GM18867 (cell line): ENCODE results near the gene KRT73.

Source experiments
- ATAC-seq: cut with Tn5 transposase; IDR thresholded peaks from one replicate; pipeline ENCODE4 v1.9.1; 2021; ENCODE audit warnings: mild to moderate bottlenecking, moderate library complexity; ENCODE audit not compliant: unreplicated experiment

Gene KRT73

DNA sequence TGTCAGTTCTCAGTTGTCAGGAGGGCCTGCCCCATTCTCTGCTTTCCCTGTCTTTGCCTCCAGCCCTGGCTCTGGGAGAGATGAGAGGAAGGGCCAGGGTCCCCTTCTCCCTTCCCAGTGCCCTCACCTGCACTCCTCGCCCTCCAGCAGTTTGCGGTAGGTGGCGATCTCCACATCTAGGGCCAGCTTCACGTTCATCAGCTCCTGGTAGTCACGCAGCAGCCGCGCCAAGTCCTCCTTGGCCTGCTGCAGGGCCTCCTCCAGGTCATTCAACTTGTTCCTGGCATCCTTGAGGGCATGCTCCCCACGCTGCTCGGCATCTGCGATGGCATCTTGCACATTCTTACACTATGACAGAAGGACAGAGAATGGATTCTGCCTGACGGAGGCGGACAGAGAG, 28.3 kb upstream of the KRT73 start:
- no peak for ATAC-seq

- ATAC-seq, result no peak
These were observed 27.6 kb upstream of the KRT73 start for GRCh38 chr12:52645982-52646381.

GRCh38 chr12:52645120-52645761, 26.9 kb upstream of the KRT73 start:
- ATAC-seq, result no peak

DNA sequence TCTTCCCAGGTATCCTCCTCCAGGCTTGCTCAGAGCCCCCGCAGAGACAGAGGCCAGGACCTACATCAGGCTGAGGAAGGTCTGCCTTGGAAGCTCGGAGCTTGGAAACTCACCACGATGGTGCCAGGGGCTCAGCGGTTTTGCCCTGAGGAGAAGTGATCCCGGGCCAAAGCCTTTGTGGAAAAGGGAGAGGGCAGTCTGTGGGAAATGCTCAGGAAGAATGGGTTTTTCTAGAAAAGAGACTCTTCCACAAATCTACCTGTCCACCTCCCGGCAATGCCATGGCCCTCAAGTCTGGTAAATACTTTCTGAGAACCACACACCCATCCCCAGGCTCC, 25.7 kb upstream of the KRT73 start:
- no peak for ATAC-seq

DNA sequence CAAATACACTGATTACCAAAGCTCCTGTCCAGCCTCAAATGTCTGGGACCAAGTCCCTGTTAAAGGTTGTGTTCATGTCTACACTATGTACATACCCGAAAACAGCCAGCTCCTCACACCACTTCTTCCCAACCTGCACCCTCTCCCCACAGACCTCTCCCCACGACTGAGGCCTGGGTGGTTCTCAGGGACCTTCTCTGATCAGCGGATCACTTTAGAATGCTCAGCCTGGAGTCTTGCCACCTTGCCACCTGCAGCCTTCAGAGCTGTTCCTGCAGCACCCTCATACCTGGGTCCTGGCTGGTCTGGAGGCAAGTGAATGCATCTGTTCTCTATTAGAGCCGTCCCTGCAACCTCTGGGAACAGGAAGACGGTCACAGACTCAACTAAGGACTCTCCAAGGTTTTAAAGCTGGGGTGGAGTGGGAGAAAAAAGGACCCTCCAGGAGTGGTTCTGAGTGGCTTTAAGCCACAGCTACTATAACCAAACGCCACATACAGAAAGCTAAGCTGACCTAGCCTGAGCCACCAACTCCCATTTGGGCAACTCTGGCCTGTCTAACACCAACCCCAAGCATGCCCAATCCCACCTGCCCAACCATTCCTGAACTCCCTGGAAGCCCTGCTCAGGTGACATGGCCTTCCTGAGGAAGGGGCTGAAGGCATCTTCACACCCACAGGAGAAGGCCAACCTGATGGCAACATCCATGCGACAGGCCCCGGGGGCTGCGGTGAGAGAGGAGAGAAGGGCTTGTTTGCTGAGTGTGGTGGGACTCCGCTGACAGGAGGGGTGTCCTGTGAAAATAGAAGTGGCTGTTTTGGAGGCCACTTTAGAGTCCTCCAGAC, 25.1 kb upstream of the KRT73 start:
- ATAC-seq, result no peak

- no peak for ATAC-seq
These were observed 23.1 kb upstream of the KRT73 start for GRCh38 chr12:52641468-52641867.

DNA sequence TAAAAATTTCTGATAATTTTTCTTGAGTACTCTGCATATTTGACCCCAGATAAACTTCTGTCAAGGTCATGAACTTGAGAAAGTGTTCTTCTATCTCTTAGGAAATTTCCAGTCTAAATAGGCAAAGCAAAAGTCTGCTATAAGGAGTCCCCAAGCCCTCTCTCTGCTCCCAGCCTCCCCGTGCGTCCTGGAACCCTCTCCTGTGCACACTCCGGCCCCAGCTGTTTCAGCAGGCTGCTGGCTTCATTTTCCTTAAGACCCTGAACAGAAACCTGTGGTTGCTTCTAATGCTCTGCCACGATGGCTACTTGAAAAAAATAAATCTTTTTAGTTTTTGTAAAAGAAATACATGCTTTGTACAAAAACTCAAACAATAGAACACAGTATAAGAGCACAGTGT, 18.9 kb upstream of the KRT73 start:
- no peak for ATAC-seq

- no peak for ATAC-seq
These were observed 18.4 kb upstream of the KRT73 start for GRCh38 chr12:52636592-52637258.

GRCh38 chr12:52636189-52636588, 17.8 kb upstream of the KRT73 start:
- ATAC-seq, result no peak

DNA sequence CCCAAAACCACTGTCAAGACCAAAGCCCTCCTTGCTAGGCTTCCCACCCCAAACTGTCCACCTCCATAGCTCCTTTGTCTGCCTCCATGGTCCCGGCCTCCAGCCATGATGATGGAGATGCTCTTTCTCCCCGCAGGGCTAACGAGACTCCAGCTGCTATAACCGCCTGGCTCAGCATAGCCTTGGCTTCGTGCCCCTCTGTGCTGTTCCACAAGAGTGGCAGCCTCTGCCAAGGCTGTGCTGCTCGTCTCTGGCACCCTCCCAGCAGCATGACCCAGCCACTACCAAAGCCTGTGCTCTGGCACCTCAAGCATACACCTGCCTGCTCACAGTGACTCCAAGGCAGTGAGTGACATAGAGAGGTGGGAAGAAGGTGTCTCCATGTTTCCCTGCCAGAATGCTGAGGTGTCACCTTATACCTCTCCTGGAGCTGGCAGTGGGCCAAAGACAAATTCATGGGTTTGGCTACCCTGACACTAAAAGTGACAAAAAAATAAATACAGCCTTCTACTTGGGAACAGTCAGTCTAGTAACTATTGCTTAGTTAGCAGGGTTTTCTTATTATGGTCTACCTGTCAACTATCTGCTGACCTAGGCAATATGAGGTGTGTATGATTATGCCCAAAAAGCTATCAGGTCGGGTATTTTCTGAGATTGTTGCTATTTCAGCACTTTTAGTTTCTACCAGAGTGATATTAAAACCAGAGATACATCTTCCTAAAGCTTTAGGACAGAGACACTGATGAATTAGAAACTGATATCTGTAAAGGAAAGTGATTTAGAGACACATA, 16.1 kb upstream of the KRT73 start:
- ATAC-seq, result no peak

GRCh38 chr12:52633383-52633782, 15.0 kb upstream of the KRT73 start:
- no peak for ATAC-seq

- no peak for ATAC-seq
These were observed 14.3 kb upstream of the KRT73 start for GRCh38 chr12:52632656-52633055.

DNA sequence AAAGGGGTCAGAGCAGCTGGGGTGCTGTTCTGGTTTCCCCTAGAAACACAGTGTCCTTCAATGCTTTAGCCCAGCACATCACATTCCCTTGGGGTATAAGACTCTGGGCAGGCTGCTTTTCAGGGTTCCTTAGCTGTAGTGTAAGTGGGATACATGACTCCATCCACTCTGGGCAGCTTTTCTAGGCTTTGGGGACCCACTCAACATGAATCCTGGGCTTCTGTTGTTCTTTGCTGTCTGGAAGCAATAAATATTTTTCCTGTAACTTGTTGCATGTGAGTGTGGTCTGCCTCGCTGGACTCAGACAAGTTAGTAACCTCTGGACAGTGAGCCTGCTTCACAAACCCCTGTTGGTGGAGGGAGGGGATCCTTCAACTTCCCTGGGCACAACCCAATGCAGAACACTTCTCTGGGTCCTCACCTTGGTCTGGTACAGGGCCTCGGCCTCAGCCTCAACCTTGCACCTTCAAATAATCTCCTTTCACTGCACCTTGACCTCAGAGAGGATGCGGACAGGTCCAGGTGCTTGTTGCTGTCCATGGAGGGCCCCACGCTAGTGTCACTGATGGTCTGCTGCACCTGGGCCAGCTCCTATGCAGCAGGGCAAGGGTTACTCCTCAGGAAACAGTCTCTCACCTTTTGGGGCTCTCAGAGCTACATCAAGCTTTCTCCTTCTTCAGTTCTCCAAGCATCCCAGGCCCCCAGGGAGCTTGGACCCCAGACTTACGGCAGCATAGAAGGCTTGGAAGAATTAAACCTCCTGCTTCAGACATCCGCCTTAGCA, 13.5 kb upstream of the KRT73 start:
- no peak for ATAC-seq

DNA sequence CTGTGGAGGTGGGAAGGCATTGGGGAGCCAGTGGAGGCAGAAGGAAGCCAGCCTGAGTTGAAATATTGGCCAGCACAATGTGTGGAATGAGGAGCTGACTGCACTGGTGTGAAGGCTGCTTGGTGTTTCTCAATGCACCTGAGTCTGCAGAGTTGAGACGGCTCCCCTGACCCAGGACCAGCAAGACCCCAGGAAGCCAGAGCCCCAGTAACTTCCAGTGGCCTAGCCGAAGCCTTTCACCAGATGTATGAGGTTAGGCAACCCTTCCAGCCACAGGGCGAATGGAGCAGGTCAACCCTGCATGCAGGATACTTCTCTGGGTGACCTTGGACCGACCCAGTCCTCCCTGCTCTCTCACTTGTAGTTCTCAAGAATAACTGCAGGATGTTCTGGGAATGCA, 12.9 kb upstream of the KRT73 start:
- no peak for ATAC-seq

DNA sequence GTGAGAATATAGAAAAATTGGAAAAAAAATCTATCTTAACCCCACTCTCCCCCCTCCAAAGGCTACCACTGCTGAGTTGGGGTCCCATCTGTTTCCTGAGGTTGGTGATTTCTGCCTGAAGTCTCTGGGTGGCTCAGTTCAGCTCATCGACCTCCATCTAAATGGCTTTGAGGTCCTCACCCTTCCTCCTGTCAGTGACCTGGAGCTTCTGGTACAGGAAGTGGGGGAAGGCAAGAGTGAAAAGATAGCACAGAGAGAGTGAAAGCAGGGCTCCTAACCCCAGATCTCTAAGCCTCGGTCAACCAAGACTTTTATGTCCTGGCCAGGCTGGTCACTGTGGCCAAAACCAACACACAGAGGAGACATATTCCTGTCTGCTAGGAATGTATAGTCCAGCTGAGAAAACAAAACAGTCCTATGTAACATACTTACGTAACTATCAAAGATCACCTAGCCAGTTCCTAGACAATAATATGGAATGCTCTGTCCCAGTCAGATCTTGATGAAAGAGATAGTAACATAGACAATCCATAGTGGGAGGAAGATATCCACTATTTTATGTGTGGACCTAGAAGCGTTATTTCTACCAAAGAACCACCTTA, 12.3 kb upstream of the KRT73 start:
- no peak for ATAC-seq

GRCh38 chr12:52630008-52630500, 11.7 kb upstream of the KRT73 start:
- no peak for ATAC-seq

DNA sequence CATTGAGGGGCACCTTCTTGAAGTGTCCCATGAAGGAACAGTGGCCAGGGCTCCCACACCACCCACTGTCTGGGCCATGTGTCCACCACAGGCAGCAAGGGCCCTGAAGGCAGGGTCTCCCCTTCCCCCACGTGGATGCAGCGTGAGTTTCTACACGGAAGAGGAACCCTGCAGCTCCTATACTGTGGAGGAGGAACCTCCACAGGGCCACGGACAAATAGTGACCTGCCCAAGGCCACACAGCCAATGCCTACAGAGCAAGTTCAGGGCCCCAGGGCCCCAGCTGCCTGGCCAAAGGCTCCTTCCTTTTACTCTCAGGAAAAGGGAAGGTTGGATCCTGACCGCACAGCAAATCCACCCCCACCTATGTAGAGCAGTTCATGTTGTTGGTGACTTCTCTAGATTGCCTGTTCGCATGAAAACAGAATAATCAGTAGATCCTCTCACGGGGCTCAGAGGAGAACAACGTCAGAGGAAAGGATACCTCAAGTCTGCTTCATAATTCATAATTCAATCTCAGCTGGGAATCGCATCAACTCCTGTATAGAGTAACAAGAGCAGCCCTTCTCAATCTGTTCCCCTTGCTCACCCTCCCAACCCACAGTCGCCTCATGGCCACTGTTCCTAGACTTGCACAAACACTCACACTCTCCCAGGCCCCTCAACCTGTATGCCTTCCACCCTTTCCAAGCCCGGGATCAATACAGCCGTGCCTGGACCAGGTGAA, 11.1 kb upstream of the KRT73 start:
- no peak for ATAC-seq

GRCh38 chr12:52628841-52629240, 10.5 kb upstream of the KRT73 start:
- no peak for ATAC-seq

- ATAC-seq, result no peak
These were observed 9.8 kb upstream of the KRT73 start for GRCh38 chr12:52628111-52628507.
